HG03354 (cell line): ENCODE results near the gene TBR1.

Source experiments
- ATAC-seq: cut with Tn5 transposase; IDR thresholded peaks from one replicate; pipeline ENCODE4 v1.9.1; 2021; ENCODE audit warnings: mild to moderate bottlenecking; ENCODE audit not compliant: unreplicated experiment, poor library complexity, severe bottlenecking

The TBR1 gene

DNA sequence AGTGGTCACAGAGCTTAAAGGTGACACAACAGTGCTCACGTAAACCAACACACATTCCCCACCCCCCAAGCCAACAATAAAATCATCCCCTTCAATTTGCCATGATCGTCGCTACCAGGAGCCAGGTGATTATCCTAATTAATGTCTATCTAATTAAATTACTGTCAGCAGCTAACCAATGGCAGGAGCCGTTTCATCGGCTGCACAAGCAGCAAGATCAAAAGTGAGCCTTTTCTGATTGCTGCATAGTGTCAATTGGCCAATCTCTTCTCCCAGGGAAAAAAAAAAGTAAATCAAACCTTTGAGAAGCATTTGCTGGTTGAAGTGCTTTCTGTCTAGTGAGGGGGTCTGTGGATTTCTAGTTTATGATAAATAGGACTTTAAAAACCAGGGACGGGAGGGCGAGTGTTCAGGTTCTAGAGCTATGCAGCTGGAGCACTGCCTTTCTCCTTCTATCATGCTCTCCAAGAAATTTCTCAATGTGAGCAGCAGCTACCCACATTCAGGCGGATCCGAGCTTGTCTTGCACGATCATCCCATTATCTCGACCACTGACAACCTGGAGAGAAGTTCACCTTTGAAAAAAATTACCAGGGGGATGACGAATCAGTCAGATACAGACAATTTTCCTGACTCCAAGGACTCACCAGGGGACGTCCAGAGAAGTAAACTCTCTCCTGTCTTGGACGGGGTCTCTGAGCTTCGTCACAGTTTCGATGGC, at the start of gene TBR1:
Gene TBR1 (plus strand): TSS at position 311 of the 721 bp plus-strand sequence. CDS start 114 bp downstream, at position 425.
- ATAC-seq = no peak

DNA sequence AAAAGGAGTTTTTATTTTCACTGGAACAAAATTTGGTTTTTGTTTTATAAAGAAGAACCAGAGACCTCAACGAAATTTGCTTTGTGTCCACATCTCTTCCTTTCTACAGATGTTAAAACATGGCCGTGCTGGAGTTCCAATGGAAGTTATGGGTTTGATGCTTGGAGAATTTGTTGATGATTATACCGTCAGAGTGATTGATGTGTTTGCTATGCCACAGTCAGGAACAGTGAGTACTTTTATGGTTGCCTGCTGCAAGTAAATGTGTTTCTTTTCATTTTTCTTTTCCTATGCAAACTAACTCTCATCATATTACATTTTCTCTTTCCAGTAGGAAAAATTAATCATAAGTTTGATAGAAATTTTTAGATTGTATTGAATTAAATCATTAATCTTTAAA, 48.4 kb upstream of the TBR1 start:
- ATAC-seq = no peak

DNA sequence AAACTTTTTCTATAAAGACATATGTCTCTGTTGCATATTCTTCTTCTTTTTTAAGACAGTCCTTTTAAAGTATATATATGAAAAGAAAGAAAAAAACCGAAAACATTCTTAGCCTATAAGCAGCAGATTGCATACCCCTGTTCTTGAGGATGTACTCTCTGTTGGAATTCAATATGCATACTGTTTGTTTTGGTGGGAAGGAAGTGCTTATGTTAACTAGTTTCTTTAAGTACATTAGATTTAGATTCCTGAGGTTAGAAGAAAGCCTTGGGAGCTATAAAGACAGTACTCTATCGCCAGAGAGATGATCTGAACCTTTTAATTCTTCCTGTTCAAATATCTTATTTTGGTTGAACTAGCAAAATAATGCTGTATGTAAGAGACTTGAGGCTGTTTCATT, 46.8 kb upstream of the TBR1 start:
- ATAC-seq = no peak

DNA sequence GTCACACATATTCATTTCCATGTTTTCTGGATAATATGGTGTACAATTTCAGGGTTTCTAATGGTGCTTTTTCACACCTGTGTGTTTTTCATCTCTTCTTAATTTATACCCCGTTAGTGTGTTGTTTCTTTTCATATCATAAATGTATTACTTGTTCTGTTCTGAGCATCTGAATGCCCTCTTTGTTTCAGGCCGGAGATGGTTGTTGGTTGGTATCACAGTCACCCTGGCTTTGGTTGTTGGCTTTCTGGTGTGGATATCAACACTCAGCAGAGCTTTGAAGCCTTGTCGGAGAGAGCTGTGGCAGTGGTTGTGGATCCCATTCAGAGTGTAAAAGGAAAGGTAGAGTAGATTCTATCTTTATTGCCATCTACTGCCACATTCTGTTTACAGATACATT, 45.1 kb upstream of the TBR1 start:
- no peak for ATAC-seq

DNA sequence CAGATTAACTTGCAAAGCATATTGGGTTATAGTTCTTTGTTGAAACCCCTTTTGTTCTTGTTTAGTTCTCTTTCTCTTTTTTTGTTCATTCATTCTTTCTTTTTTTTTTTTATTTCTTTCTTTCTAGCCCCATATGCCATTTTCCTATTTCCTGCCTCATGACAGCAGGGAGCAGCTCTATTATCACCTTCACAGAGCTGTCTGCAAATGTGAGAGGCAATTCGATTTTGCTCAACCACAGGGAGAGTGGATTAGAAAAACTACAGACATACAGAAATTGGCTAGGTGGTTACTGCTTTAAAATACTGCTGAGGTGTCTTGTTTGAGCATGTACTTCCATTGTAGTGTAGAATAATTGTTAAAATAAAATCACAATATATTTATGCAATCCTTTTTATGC, 44.2 kb upstream of the TBR1 start:
- ATAC-seq = no peak

DNA sequence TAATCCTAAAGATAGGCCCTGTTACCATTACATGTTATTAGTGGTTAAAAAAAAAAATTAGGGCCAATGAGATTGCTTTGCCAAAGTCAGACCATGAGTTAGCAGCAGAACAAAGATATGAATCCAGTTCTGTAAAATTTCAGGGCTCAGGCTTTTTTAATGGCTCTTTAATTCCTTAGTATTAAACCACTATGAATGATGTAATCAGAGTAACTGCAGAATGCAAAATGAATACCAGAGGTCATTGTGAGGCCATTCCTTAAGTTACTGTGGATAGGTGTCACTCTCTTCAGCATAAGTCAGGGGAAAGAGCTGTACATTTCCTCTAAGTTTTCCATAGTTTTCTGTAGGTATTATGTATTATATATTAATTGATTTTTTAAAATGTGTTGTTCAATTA, 42.2 kb upstream of the TBR1 start:
- no peak for ATAC-seq

DNA sequence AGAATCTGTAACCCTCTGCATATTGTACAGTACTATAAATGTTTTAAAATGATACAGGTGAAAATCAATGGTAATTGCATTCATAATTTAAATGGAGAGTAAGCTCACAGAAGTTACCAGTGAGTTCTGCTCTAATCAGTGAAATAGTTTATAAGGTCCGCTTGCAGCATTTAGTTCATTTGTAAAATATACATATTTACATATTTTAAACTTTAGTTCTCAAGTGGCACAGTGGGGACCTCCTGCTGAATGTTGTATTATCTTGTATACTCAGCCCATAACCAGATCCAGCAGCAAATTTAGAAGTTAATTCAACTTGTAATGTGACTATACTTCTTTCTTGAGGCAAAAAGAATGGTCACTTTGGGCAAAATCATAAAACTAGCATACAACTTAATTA, 41.7 kb upstream of the TBR1 start:
- ATAC-seq = no peak

DNA sequence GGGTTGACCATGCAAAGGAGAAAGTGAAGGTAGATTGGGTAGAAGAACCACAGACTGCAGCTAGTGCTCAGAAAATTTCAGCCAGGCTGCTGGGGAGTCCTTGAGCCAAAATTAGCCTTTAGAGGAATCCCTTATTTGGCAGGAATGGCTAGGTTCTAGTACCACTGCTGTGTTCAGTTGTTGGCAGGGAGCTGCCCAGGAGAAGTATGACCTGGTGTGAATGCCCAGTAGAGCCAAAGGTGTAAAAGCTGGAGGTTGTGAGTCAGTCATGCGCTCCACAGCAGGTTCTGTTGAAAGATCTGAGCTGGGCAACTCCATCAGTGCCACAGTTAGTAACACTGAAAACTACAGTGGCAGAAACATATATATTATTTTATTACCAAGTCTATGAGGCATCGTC, 36.4 kb upstream of the TBR1 start:
- no peak for ATAC-seq

DNA sequence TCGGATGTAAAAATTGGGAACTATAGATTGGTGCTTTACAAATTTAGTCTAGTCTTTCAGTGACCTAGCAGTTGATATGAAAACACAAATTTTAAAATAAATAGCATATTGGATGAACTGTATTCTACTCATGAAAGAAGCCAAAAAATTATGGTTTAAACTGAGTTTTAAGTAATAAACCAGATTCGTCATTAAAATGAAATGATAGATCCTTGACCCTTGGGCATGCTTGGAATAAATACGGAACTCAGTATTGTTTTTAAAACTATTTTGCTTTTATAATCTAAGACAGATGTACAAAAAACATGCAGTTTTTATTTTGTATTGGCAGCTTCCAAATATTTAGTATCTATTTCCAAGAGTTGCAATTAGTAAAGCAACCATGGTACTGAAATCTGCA, 34.6 kb upstream of the TBR1 start:
- ATAC-seq = no peak

DNA sequence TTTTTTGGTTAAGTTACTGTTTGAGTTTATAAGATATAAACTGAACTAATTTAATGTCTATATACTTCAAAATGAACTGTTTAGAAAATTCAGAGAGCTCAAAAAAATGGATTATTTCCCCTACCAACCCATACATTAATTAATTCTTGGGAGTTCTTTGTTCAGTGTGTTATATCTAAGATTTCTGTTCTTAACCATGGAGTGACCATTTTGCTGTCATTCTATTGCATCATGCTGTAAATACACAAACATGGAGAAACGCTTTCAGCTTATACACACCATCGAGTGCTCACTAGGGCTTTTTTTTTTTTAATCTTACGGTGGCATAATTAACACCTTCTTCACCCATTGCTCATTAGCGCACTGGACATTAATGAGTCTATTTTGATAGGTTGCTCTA, 33.4 kb upstream of the TBR1 start:
- ATAC-seq = no peak

DNA sequence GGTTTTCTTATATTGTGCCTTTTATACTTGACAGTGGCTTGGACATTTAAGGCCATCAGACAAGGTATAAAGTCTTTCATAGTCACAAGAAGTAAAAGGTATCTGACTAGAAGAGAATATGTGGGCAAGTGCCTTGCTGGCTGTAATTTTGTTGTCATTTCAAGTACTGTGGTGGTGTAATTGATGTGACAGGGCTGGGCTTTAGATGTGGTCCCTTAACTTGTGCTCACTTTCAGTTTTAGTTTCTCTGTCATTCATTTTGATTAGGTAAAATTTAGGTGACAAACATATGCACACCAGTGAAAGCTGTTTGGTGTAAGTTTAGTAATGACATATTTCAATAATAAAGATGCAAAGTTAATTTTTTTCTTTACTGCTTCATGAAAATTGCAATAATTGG, 31.2 kb upstream of the TBR1 start:
- peak; percentile 89 for ATAC-seq

DNA sequence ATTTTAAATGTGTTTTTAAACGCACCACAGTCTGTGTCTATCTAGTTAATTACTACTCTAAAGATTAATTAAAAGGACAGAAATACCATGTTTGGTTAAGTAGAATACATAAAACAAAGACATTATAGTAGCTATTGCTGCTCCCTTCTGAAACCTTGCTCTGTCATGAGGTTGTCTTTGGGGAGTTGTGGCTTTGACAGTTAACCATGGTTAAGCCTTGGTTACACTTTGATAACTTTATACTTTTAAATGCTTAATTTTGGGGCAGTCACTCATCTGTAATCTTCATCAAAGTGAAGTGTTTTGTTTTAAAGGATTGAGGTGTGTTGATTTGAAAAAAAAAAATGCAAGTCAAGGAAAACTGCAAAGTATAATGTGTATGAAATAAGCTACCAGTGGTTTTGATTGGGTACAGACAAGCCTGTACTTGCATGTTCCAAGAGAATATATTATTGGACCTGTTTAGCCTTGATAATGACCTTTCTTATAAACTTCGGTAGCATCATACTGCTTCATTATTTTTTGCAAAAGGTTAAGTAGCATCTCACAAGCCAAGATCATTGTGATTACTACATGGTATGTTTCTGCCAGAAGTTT, 29.8 kb upstream of the TBR1 start:
- ATAC-seq = peak; percentile 74

DNA sequence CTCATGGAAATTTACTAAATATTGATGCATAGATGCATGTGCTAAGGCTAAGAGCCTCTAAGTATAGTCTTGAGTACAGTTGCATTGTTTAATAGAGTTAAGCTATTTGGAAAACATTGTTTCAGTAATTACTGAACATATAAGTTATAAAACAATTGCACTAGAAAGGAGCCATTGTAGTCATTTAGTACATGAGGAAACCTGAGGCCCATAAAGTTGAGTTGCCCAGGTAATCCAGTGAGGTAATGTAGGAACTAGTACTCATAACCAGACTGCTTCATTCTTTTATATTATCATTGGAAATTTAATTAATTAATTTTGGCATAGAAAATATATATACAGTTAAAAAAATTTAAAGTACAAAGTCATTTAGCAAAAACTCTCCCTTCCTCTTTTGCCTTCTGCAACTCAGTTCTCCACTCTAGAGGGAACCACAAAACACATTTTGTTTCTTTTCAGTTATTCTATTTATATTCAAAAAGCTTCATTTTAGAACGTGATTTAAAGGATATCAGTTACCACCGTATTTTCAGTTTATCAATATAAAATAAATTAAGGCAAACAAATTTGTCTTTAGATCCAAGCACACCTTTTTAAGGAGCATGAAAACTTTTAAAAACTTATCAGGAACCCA, 27.8 kb upstream of the TBR1 start:
- no peak for ATAC-seq

DNA sequence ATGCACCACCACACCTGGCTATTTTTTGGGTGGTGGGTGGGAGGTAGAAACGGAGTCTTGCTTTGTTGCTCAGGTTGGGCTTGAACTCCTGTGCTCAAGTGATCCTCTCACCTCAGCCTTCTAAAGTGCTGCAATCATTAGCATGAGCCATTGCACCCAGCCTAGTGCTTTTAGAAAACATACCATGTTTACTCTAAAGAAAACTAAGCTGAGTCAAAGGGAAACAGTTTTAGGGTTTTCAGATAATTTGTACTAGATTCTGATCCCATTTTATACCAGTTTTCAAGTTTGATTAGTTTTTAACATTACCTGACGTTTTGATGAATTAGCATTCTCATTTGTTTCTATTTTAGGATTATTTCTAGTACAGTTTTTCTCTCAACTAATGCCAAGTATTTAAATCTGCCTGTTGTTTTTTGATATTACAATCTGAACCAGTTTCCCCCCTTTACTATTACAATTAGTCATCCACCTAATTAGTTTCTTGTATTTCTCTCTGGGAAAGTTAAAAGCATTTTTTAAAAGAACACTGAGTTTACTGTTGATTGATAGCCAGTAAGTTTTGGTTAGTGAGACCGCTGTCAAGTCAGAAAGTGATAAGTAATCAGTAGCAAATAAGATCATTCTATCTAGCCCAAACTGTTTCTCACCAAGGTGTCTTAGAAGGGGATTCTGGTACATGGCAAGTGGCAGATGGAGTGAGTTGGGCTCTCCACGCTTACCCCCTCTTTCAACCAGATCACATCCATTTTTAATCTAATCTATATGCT, 24.2 kb upstream of the TBR1 start:
- no peak for ATAC-seq

DNA sequence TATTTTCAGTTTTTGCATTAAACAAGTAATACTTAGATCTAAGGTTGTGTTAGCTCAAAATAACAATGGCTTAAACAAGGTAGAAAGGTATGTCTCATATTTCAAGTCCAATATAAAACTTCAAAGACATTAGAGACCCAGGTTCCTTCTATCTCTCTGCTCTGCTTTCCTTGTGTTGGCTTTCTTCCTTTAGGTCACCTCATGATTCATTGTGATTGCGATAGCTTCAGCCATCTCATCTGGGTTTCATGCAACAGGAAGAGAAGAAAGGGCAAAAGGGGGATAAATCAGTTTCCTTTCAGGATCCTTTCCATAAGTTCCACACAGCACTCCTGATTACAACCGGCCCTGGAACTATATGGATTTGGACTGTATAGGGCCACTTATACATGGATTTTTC, 16.0 kb upstream of the TBR1 start:
- no peak for ATAC-seq

DNA sequence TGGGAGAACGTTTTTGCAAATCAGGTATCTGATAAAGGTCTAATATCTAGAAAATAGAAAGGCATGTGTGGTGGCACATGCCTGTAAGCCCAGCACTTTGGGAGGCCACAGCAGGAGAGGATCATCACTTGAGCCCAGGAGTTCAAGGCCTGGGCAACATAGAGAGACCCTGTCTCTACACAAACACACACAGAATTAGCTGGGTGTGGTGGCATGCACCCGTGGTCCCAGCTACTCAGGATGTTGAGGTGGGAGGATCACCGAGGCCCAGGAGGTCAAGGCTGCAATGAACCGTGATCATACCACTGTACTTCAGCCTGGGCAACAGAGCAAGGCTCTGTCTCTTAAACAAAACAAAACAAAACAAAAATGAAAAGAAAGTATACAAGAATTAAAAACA, 13.8 kb upstream of the TBR1 start:
- no peak for ATAC-seq

DNA sequence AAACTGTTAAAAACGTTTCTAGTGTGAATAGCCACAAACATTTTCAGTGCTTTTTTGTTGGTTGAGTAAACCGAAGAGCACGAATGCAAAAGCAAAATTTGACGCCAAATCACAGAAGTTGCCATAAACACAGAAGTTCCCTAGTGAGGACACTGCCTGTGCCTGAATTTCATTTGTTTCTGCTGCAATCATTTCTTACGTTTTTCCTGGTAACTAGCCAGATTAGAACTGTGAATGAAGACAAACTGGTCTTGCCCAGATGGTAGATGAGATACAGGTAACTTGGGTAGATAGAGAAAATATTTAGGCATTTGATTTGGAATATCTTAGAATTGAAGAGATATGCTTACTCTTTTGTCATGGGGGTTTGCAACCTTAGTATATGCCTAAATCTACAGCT, 9.8 kb upstream of the TBR1 start:
- no peak for ATAC-seq

DNA sequence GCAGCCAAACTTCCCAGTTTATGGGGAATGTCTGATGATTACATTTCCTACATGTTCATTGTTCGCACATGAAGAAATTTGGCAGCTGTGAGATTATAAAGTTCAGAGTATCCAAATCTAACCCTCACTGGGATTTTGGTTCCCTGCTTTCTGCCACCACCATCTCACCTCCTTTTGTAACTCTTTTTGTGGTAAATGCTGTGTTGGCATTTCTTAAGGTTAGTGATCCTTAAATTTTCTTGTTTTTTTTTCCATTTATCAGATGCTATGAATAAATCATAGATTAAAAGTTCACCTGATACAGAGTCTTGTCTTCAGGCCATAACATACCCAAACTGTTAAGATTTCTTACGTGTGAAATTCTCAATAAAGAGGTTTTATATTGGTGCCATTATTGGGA, 8.5 kb upstream of the TBR1 start:
- ATAC-seq = no peak

DNA sequence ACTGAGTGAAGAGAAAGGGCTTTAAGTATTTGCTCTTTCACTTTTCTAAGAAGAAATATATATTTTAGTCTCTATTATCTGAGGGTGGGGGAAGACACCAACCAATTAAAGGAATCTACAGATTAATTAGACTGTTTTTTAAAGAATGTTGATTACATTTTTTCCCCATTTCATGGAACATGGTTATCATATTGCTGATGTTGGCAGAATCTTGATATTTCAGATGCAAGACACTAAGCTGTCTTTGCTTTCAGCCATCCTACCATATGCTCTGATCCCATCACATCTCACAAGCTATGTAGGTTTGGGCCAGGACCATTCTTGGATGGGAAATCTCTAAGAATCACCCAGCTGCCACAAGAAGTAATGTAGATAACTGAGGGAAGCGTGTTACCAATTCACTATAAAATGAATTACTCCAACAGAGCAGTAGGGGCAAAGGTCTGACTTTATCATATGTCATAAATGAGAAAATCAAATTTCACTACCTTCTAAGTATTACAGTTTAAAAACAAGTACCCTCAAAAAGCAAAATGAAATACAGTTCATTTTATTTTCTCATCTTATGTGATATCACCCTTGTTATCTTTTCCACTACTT, 6.7 kb upstream of the TBR1 start:
- no peak for ATAC-seq

DNA sequence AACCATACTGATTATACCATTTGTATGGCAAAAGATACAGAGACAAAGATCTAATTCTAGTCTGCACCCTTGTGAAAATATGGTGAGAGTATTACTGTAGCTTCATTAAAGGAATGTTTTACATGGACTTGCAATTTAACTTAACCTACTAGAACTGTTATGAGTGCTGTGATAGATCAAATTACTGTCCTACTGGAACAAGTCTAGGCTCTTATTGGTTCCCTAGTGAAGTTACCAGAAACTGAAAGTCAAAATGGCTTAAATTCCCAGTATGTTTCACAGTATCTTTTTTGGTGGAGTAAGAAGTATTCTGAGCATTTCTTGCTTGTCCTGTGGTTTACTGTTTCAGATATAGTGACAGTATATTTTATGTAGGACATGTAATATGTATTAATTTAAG, 3.8 kb upstream of the TBR1 start:
- no peak for ATAC-seq
